Measurements from ENCODE around the gene PI4K2A.

GRCh38 chr10:97640868-97641811, 669 bp downstream of the PI4K2A start:
- TF ChIP-seq CTCF (IDR thresholded peaks at IDR 0.05; ENCODE audit: low read length) = no peak
- no peak for TF ChIP-seq EZH2 (IDR thresholded peaks at IDR 0.05; ENCODE audit: borderline replicate concordance, low read length)
